Stimulated activated naive CD4-positive, alpha-beta T cell (primary cell): Measurements from ENCODE around the gene BLACAT1.

ENCODE experiments used
- DNase-seq, 6 experiments: peaks; one replicate each; lab custom pipeline; 2025; lab: John Stamatoyannopoulos, UW

The BLACAT1 gene

GRCh38 chr1:205456868-205457745, 1.3 kb upstream of the BLACAT1 start:
- DNase-seq, result no peak

- peak in 1 of 6 experiments; percentile 24 for DNase-seq
These were observed 580 bp upstream of the BLACAT1 start for GRCh38 chr1:205456383-205456867.

GRCh38 chr1:205454903-205455335, 926 bp downstream of the BLACAT1 start:
- no peak for DNase-seq

- DNase-seq, result no peak
These were observed 2.4 kb downstream of the BLACAT1 start for GRCh38 chr1:205453466-205453865.

GRCh38 chr1:205452933-205453332, 2.9 kb downstream of the BLACAT1 start:
- DNase-seq, result no peak

GRCh38 chr1:205452364-205452763, 3.5 kb downstream of the BLACAT1 start:
- DNase-seq, result no peak

- no peak for DNase-seq
These were observed 4.1 kb downstream of the BLACAT1 start for GRCh38 chr1:205451759-205452164.

GRCh38 chr1:205451202-205451601, 4.6 kb downstream of the BLACAT1 start:
- DNase-seq, result no peak

GRCh38 chr1:205450448-205450847, 5.4 kb downstream of the BLACAT1 start:
- DNase-seq, result no peak

GRCh38 chr1:205449750-205450443, 5.9 kb downstream of the BLACAT1 start:
- DNase-seq, result no peak

GRCh38 chr1:205449254-205449749, 6.5 kb downstream of the BLACAT1 start:
- no peak for DNase-seq

GRCh38 chr1:205448540-205449253, 7.1 kb downstream of the BLACAT1 start:
- no peak for DNase-seq

- no peak for DNase-seq
These were observed 8.1 kb downstream of the BLACAT1 start for GRCh38 chr1:205447457-205448341.

- no peak for DNase-seq
These were observed 9.0 kb downstream of the BLACAT1 start for GRCh38 chr1:205446828-205447227.

GRCh38 chr1:205445646-205445935, 10.3 kb downstream of the BLACAT1 start:
- DNase-seq, result no peak

GRCh38 chr1:205444931-205445645, 10.8 kb downstream of the BLACAT1 start:
- DNase-seq, result no peak

GRCh38 chr1:205444300-205444930, 11.4 kb downstream of the BLACAT1 start:
- no peak for DNase-seq

GRCh38 chr1:205443585-205444299, 12.1 kb downstream of the BLACAT1 start:
- no peak for DNase-seq

GRCh38 chr1:205442051-205442725, 13.7 kb downstream of the BLACAT1 start:
- DNase-seq, result no peak
